B cell (primary cell): ENCODE results near the gene RABL3. TPM values are rescaled to one million over a fixed set of nuclear protein-coding genes. Genes with fewer than 3 reads are reported as not detected.

ENCODE experiments used
- ATAC-seq: fragments of 200-7000 bp; cut with Tn5 transposase; one replicate; pipeline ENCODE4 v1.10.0; 2021; ENCODE audit warnings: low read depth, mild to moderate bottlenecking, moderate number of reproducible peaks, moderate library complexity
- CTCF ChIA-PET: fragments of 350-600 bp; sonication (Branson Sonifier 250); formaldehyde crosslinking; loops from one replicate; lab custom pipeline; 2021; ENCODE audit warnings: antibody characterized with exemption, inconsistent platforms; lab: Charles Lee
- POLR2A ChIA-PET: fragments of 350-600 bp; sonication (Branson Sonifier 250); formaldehyde crosslinking; loops from one replicate; lab custom pipeline; 2021; ENCODE audit warnings: antibody characterized with exemption; lab: Charles Lee
- DNase-seq: peaks from one replicate; pipeline ENCODE4 v3.0.0; 2013
- H2AFZ ChIP-seq: 2 replicates; pipeline ENCODE4 v1.6.1; 2012; ENCODE audit warnings: mild to moderate bottlenecking, low read depth, low read length; ENCODE audit not compliant: insufficient read depth, poor library complexity, severe bottlenecking
- H3K27ac ChIP-seq, 2 donors: 1 replicate in 1 of 2; 2 replicates in 1 of 2; pipeline ENCODE4 v1.5.1; 2012 to 2013; ENCODE audit warnings: low read length in 2 of 2, mild to moderate bottlenecking in 2 of 2, moderate library complexity in 1 of 2
- H3K27me3 ChIP-seq, 4 experiments: fragments of 200-600 bp in 1 of 4; sonication (generic) in 1 of 4; replicated peaks in 1 of 4; 1 replicate in 2 of 4; 2 replicates in 2 of 4; pipeline versions ENCODE4 v1.6.1 to v1.7.0; 2013 to 2016; ENCODE audit warnings: low read length in 3 of 4, mild to moderate bottlenecking in 2 of 4, mixed read lengths in 1 of 4, moderate library complexity in 1 of 4; ENCODE audit not compliant: insufficient read depth in 4 of 4, control insufficient read depth in 3 of 4; ENCODE audit errors: control extremely low read depth in 1 of 4
- H3K36me3 ChIP-seq, 2 experiments: replicated peaks in 1 of 2; 1 replicate in 1 of 2; 2 replicates in 1 of 2; pipeline versions ENCODE4 v1.6.1 to v1.7.1; 2013; ENCODE audit warnings: low read length in 1 of 2; ENCODE audit not compliant: insufficient read depth in 2 of 2, control insufficient read depth in 1 of 2; ENCODE audit errors: control extremely low read depth in 1 of 2, extremely low read depth in 1 of 2
- H3K4me1 ChIP-seq, 2 donors: fragments of 200-600 bp in 1 of 2; sonication (generic) in 1 of 2; 1 replicate in 1 of 2; 2 replicates in 1 of 2; pipeline versions ENCODE4 v1.5.1 to v1.6.1; 2013 to 2017; ENCODE audit warnings: low read length in 2 of 2; ENCODE audit not compliant: control insufficient read depth in 2 of 2, insufficient read depth in 2 of 2
- H3K4me2 ChIP-seq: replicated peaks from 2 replicates; pipeline ENCODE3; 2012; ENCODE audit warnings: mild to moderate bottlenecking, low read depth, low read length; ENCODE audit not compliant: poor library complexity, severe bottlenecking
- H3K4me3 ChIP-seq, 5 experiments: fragments of 200-600 bp in 1 of 5; sonication (generic) in 1 of 5; 1 replicate in 3 of 5; 2 replicates in 2 of 5; pipeline versions ENCODE4 v1.5.1 to v1.7.0; 2011 to 2016; ENCODE audit warnings: low read length in 4 of 5, mild to moderate bottlenecking in 4 of 5, low read depth in 2 of 5, control low read depth in 1 of 5, moderate library complexity in 1 of 5; ENCODE audit not compliant: insufficient read depth in 1 of 5; ENCODE audit errors: control extremely low read depth in 1 of 5, extremely low read depth in 1 of 5
- H3K79me2 ChIP-seq: fragments of 200-600 bp; sonication (generic); one replicate; pipeline ENCODE4 v1.6.0; 2016; ENCODE audit warnings: low read length; ENCODE audit not compliant: control insufficient read depth, insufficient read depth
- H3K9ac ChIP-seq: fragments of 200-600 bp; sonication (generic); 2 replicates; pipeline ENCODE4 v1.6.1; 2017; ENCODE audit warnings: mild to moderate bottlenecking, low read length, moderate library complexity
- H3K9me3 ChIP-seq, 3 donors: one replicate each; pipeline versions ENCODE4 v1.6.1 to v1.7.1; 2013; ENCODE audit warnings: low read length in 2 of 3; ENCODE audit not compliant: control insufficient read depth in 2 of 3, insufficient read depth in 1 of 3; ENCODE audit errors: control extremely low read depth in 1 of 3
- H4K20me1 ChIP-seq: 2 replicates; pipeline ENCODE4 v1.6.0; 2012; ENCODE audit warnings: mild to moderate bottlenecking, low read length; ENCODE audit not compliant: insufficient read depth, control insufficient read depth, poor library complexity, severe bottlenecking
- H3K27ac Mint-ChIP-seq: one replicate; pipeline ENCODE4 v1.8.0; 2021; ENCODE audit warnings: mixed read lengths
- H3K27me3 Mint-ChIP-seq: one replicate; pipeline ENCODE4 v1.8.0; 2021; ENCODE audit warnings: mixed read lengths
- H3K4me1 Mint-ChIP-seq: one replicate; pipeline ENCODE4 v1.8.0; 2021; ENCODE audit warnings: mixed read lengths
- H3K4me3 Mint-ChIP-seq: one replicate; pipeline ENCODE4 v1.8.0; 2021; ENCODE audit warnings: mixed read lengths
- H3K9me3 Mint-ChIP-seq: one replicate; pipeline ENCODE4 v1.8.0; 2022; ENCODE audit warnings: mixed read lengths; ENCODE audit not compliant: insufficient read depth
- CTCF ChIP-seq: fragments of 200-600 bp; IDR thresholded peaks from one replicate; pipeline ENCODE4 v1.8.0; 2022; ENCODE audit warnings: antibody characterized with exemption, mild to moderate bottlenecking
- EZH2 ChIP-seq: IDR thresholded peaks from 2 replicates; pipeline ENCODE4 v1.6.1; 2012; ENCODE audit warnings: borderline replicate concordance, low read depth, mild to moderate bottlenecking, moderate library complexity, low read length; ENCODE audit not compliant: insufficient read depth, poor library complexity, severe bottlenecking
- WGBS: methylation state at CpG from one replicate; pipeline ENCODE4 v1.1.5; 2013; ENCODE audit warnings: missing lambda C conversion rate; ENCODE audit not compliant: insufficient coverage; 5-methylcytosine and 5-hydroxymethylcytosine counted together
- intact Hi-C: fragments of 100-400 bp; cut with micrococcal nuclease; formaldehyde crosslinking; loops from one replicate; pipeline ENCODE4 v1.10.0; 2022
- polyA plus RNA-seq: library from polyadenylated mRNA; depleted of rRNA; stranded (reverse); fragments of >200 nt; gene quantifications from 2 replicates; pipeline ENCODE4 v1.2.3, GENCODE V29; 2012
- total RNA-seq, 2 donors: library from RNA; stranded (reverse); fragments of 120-200 nt in 1 of 2; gene quantifications; 1 replicate in 1 of 2; 2 replicates in 1 of 2; pipeline versions ENCODE4 v1.2.3 to v1.2.4, GENCODE V29; 2013 to 2022

The RABL3 gene
- total and polyA plus RNA-seq, 2 donors (not counting 1 experiment from before 2014, with no cell fraction given) = 2.5 to 18.8 TPM

GRCh38 chr3:120743556-120744195, 1.4 kb upstream of the RABL3 start:
- Mint-ChIP-seq H3K4me3 (peak overlapping the region; percentile 95), H3K4me1 (peaks cover 29% of the 10 kb centered on the region), H3K9me3 (no peaks in the 10 kb centered on the region), H3K27me3 (no peaks in the 10 kb centered on the region), H3K27ac (peak overlapping the region; percentile 96)
- ATAC-seq (no peak), DNase-seq (no peak)
- no peaks in the 10 kb centered on the region for H3K36me3 ChIP-seq
- H3K4me1 ChIP-seq = peaks cover 12 to 15% of the 10 kb centered on the region in 2 donors
- H3K4me2 ChIP-seq = peak overlapping the region; percentile 76
- H3K4me3 ChIP-seq = peak overlapping the region; percentile 78 to 98 (median 94)
- peak overlapping the region; percentile 88 for H2AFZ ChIP-seq
- H3K79me2 ChIP-seq = peaks cover 57% of the 10 kb centered on the region
- peaks cover 8% of the 10 kb centered on the region for H4K20me1 ChIP-seq
- peak overlapping the region; percentile 99 for H3K9ac ChIP-seq
- no peak overlapping the region for H3K27ac ChIP-seq
- H3K27me3 ChIP-seq = no peaks in the 10 kb centered on the region
- H3K9me3 ChIP-seq = no peaks in the 10 kb centered on the region
- intact Hi-C loops = loop anchor here (2.0 to 5.0 kb wide), 5 partner anchors 25 to 1503 kb away; partner anchors contain the start of genes B4GALT4, CFAP91 and LRRC58
- TF ChIP-seq CTCF = no peak
- no peak for TF ChIP-seq EZH2
- POLR2A ChIA-PET = no interaction called here
- WGBS = 59% methylated on average over 3 of the region's 6 CpGs
- CTCF ChIA-PET = no interaction called here

GRCh38 chr3:120742849-120743365, 591 bp upstream of the RABL3 start:
- Histone ChIP-seq H3K4me3 (peak overlapping the region; percentile 78 to 98 (median 94)), H2AFZ (peak overlapping the region; percentile 88), H3K4me2 (peak overlapping the region; percentile 76), H4K20me1 (peaks cover 8% of the 10 kb centered on the region), H3K27ac (peak overlapping the region; percentile 99 to 100), H3K36me3 (peaks cover 0 to 3% of the 10 kb centered on the region in 2 experiments), H3K27me3 (no peaks in the 10 kb centered on the region), H3K4me1 (peaks cover 12 to 15% of the 10 kb centered on the region in 2 donors), H3K9ac (peak overlapping the region; percentile 99), H3K9me3 (no peaks in the 10 kb centered on the region), H3K79me2 (peaks cover 57% of the 10 kb centered on the region)
- intact Hi-C loops = loop anchor here (1.0 to 5.0 kb wide), 8 partner anchors 24 to 1502 kb away; partner anchors contain the start of genes B4GALT4, CFAP91, COX17 and LRRC58
- Mint-ChIP-seq H3K27me3 (no peaks in the 10 kb centered on the region), H3K9me3 (no peaks in the 10 kb centered on the region), H3K27ac (peak overlapping the region; percentile 96), H3K4me1 (peaks cover 29% of the 10 kb centered on the region), H3K4me3 (peak overlapping the region; percentile 95)
- ATAC-seq (peak; percentile 3), DNase-seq (no peak)
- 0% methylated on average over 23 of the region's 26 CpGs for WGBS
- ChIA-PET POLR2A (interaction anchor here (0.8 kb wide), 1 partner anchor 147 kb away, joined by 4 read pairs; the partner anchor contains the start of gene NDUFB4), CTCF (interaction anchor here (1.4 kb wide), 1 partner anchor 36 kb away, joined by 4 read pairs; no protein-coding TSS in a partner anchor)
- no peak for TF ChIP-seq CTCF
- no peak for TF ChIP-seq EZH2
